Measurements from ENCODE around the gene HECTD4. TPM values are rescaled to one million over a fixed set of nuclear protein-coding genes. Genes with fewer than 3 reads are reported as not detected.
"Not testable (repeated sequence)": the region's sequence is repeated elsewhere in the genome, so short reads cannot be mapped to it uniquely, and the experiment has no call there.

HECTD4 gene
- total RNA-seq, 1 experiment from 2014 or later, result 9.8 TPM

DNA sequence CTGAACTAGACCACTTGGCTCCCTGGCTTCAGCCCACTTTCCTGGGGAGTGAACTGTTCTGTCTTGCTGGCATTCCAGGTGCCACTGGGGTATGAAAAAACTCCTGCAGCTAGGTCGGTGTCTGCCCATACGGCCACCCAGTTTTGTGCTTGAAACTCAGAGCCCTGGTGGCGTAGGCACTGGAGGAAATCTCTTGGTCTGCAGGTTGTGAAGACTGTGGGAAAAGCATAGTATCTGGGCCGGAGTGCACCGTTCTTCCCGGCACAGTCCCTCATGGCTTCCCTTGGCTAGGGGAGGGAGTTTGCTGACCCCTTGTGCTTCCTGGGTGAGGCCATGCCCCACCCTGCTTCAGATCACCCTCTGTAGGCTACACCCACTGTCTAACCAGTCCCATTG lies 223.1 kb downstream of the HECTD4 start:
- Histone ChIP-seq H3K4me3 (no peak overlapping the region), H3K4me1 (replicated peaks) (peaks cover 11% of the 10 kb centered on the region), H3K27me3 (replicated peaks) (no peaks in the 10 kb centered on the region), H3K36me3 (peaks cover 41% of the 10 kb centered on the region), H3K9me3 (replicated peaks) (no peaks in the 10 kb centered on the region), H3K27ac (no peak overlapping the region)
- DNase-seq (ENCODE audit: low read depth in 1 of 2, low spot score in 2 of 2), result no peak

DNA sequence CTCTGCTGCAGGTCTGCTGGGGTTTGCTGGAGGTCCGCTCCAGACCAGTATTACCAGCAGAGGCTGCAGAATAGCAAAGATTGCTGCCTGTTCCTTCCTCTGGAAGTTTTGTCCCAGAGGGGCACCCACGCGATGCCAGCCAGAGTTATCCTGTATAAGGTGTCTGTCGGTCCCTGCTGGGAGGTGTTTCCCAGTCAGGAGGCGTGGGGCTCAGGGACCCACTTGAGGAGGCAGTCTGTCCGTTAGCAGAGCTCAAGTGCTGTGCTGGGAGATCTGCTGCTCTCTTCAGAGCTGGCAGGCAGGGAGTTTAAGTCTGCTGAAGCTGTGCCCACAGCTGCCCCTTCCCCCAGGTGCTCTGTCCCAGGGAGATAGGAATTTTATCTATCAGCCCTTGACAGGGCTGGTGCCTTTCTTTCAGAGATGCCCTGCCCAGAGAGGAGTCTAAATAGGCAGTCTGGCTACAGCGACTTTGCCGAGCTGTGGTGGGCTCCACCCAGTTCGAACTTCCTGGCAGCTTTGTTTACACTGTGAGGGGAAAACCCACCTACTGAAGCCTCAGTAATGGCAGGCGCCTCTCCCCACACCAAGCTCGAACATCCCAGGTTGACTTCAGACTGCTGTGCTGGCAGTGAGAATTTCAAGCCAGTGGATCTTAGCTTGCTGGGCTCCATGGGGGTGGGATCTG lies 223.6 kb downstream of the HECTD4 start:
- peaks cover 46% of the 10 kb centered on the region for H3K36me3 ChIP-seq
- H3K27me3 ChIP-seq (replicated peaks); DNase-seq (ENCODE audit: low read depth in 1 of 2, low spot score in 2 of 2); H3K27ac ChIP-seq; H3K9me3 ChIP-seq (replicated peaks); H3K4me3 ChIP-seq: not testable (repeated sequence)
- peaks cover 14% of the 10 kb centered on the region for H3K4me1 ChIP-seq (replicated peaks)

DNA sequence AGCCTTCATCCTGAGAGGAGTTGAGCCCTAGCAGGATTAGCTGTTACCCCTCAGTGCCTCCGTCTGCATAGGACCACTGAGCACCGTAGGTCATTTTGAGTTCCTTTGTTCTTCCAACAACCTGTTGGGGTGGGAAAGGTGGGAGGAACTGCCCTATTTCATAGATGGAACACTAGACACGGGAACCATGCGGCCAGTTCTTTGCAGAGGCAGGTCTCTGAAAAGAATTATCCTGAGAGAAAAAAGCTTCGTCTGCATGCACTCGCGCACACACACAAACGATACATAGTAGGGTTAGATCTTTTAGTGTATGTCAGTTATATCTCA lies 228.4 kb downstream of the HECTD4 start:
- Histone ChIP-seq H3K4me3 (no peak overlapping the region), H3K4me1 (replicated peaks) (peaks cover 14% of the 10 kb centered on the region), H3K9me3 (replicated peaks) (no peaks in the 10 kb centered on the region), H3K36me3 (peaks cover 68% of the 10 kb centered on the region), H3K27ac (no peak overlapping the region), H3K27me3 (replicated peaks) (no peaks in the 10 kb centered on the region)
- no peak for DNase-seq (ENCODE audit: low read depth in 1 of 2, low spot score in 2 of 2)

DNA sequence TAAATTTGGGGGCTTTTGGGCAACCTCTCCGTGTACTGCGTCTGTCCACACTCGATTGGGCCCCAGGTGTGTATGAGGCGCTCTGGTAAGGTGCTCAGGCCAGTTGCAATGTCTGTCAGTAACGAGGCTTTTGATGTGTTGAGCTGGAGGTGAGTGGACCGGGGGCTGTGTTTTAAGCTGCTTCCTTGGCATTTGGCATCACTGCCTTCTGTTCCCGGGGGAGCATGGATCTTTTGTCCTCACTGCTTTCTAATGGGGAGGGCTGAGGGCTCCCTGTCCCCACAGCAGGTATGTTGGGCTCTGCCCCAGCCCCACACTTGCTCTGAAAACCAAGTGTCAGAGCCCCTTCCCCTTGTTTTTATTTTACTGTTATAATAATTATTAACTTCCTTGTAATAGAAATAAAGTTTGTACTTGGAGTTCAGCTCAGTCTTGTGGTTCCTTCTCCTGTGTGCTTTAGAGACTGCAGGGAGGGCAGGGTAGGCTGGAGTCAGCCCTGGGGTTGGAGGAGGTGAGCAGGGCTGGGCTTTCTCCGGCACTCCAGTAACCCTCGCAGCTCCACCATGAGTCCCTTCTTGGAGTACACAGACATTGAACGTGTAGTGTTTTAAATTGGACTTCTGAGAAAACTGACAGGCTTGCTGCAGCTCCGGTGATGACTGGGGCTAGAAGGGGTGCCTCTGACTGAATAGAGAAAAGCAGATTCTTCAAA lies 228.9 kb downstream of the HECTD4 start:
- Histone ChIP-seq H3K27ac (no peak overlapping the region), H3K4me3 (no peak overlapping the region), H3K9me3 (replicated peaks) (no peaks in the 10 kb centered on the region), H3K4me1 (replicated peaks) (peaks cover 17% of the 10 kb centered on the region), H3K36me3 (peaks cover 68% of the 10 kb centered on the region), H3K27me3 (replicated peaks) (no peaks in the 10 kb centered on the region)
- no peak for DNase-seq (ENCODE audit: low read depth in 1 of 2, low spot score in 2 of 2)

DNA sequence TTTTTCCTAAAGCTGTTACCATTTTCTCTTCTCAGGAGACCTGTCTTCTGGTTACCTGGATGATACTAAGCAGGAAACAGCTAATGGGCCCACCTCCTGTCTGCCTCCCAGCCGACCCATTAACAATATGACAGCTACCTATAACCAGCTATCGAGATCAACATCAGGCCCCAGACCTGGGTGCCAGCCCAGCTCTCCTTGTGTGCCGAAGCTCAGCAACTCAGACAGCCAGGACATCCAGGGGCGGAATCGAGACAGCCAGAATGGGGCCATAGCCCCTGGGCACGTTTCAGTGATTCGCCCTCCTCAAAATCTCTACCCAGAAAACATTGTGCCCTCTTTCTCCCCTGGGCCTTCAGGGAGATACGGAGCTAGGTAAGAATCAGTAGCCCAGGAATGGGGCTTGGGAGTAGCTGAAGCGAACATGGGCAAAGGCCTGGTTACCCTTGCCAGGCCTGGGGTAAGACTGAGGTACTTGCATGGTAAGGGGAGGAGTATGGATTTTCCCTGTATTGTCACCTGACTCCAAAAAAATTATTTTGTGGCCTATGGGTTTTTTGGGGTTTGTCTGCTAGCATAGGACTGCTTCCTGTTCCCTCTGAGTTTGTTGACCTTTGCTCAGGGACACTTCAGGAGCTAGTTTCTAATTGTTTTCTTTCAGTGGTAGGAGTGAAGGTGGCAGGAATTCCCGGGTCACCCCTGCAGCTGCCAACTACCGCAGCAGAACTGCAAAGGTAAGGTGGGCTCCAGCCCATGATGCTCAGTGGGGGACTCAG lies 230.3 kb downstream of the HECTD4 start:
- Histone ChIP-seq H3K27me3 (replicated peaks) (no peaks in the 10 kb centered on the region), H3K4me1 (replicated peaks) (peaks cover 25% of the 10 kb centered on the region), H3K4me3 (no peak overlapping the region), H3K36me3 (peaks cover 67% of the 10 kb centered on the region), H3K27ac (no peak overlapping the region), H3K9me3 (replicated peaks) (no peaks in the 10 kb centered on the region)
- DNase-seq (ENCODE audit: low read depth in 1 of 2, low spot score in 2 of 2), result no peak

DNA sequence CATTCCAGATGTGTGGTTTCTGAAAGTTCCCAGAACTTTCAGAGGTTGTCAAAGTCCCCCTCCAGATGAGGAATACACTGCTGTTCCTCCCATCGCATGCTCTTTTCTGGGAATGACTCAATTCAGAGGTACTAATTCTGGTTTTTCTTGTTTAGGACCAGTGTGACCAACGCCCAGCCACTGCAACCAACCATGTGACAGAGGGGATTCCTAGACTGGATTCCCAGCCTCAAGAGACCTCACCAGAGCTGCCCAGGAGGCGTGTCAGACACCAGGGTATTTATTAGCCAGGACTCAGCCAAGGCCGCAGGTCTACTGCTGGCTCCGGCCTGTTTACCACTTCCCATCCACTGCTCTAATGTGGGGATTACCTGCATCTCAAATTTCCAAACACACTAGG lies 232.6 kb downstream of the HECTD4 start:
- Histone ChIP-seq H3K9me3 (replicated peaks) (no peaks in the 10 kb centered on the region), H3K36me3 (peaks cover 83% of the 10 kb centered on the region), H3K27me3 (replicated peaks) (no peaks in the 10 kb centered on the region), H3K27ac (no peak overlapping the region), H3K4me3 (no peak overlapping the region), H3K4me1 (replicated peaks) (peaks cover 18% of the 10 kb centered on the region)
- DNase-seq (ENCODE audit: low read depth in 1 of 2, low spot score in 2 of 2), result peak in 1 of 2 experiments; percentile 25

DNA sequence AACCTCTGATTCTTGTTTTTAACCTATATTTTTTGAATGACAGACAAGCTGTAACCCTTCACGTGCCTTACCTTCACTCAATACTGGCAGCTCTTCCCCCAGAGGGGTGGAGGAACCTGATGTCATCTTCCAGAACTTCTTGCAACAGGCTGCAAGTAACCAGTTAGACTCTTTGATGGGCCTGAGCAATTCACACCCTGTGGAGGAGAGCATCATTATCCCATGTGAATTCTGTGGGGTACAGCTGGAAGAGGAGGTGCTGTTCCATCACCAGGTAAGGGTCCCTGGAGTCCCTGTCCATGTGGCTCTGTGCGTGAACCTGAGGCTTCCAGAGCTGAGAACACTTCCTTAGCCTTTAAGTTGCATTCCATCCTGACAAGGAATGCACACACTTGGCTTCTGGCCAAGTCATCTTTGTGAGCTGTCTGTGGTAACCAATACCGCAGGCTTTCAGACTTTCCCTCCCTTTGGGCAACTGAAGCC lies 234.2 kb downstream of the HECTD4 start:
- peaks cover 84% of the 10 kb centered on the region for H3K36me3 ChIP-seq
- H3K27ac ChIP-seq, result peak overlapping the region; percentile 79
- no peaks in the 10 kb centered on the region for H3K9me3 ChIP-seq (replicated peaks)
- H3K4me1 ChIP-seq (replicated peaks), result peaks cover 11% of the 10 kb centered on the region
- H3K4me3 ChIP-seq, result no peak overlapping the region
- DNase-seq (ENCODE audit: low read depth in 1 of 2, low spot score in 2 of 2), result peak; percentile 68 to 79
- no peaks in the 10 kb centered on the region for H3K27me3 ChIP-seq (replicated peaks)

DNA sequence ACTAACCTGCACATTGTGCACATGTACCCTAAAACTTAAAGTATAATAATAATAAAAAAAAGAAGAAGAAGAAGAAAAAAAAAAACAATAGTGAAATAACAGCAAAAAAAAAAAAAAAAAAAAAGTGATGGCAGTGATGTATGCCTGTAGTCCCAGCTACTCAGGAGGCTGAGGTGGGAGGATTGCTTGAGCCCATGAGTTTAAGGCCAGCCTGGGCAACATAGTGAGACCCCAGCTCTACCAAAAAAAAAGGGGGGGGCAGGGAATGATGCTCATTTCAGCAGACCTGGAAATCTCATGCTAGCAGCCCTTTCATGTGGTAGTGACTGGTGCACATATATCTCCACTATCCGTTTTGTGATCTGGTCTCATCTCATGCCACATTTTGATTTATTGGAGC lies 236.1 kb downstream of the HECTD4 start:
- Histone ChIP-seq H3K4me3 (no peak overlapping the region), H3K4me1 (replicated peaks) (peaks cover 11% of the 10 kb centered on the region), H3K27ac (no peak overlapping the region), H3K9me3 (replicated peaks) (no peaks in the 10 kb centered on the region), H3K27me3 (replicated peaks) (no peaks in the 10 kb centered on the region), H3K36me3 (peaks cover 83% of the 10 kb centered on the region)
- peak in 1 of 2 experiments; percentile 2 for DNase-seq (ENCODE audit: low read depth in 1 of 2, low spot score in 2 of 2)

DNA sequence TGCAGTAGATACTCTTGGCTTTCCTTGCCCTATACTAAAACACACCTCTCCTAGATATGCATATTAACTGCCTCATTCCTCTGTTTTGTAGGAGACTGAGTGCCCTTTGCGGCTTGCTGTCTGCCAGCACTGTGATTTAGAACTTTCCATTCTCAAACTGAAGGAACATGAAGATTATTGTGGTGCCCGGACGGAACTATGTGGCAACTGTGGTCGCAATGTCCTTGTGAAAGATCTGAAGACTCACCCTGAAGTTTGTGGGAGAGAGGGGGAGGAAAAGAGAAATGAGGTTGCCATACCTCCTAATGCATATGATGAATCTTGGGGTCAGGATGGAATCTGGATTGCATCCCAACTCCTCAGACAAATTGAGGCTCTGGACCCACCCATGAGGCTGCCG lies 241.5 kb downstream of the HECTD4 start:
- Histone ChIP-seq H3K27ac (no peak overlapping the region), H3K27me3 (replicated peaks) (no peaks in the 10 kb centered on the region), H3K4me1 (replicated peaks) (no peaks in the 10 kb centered on the region), H3K36me3 (peaks cover 85% of the 10 kb centered on the region), H3K4me3 (no peak overlapping the region), H3K9me3 (replicated peaks) (no peaks in the 10 kb centered on the region)
- no peak for DNase-seq (ENCODE audit: low read depth in 1 of 2, low spot score in 2 of 2)

DNA sequence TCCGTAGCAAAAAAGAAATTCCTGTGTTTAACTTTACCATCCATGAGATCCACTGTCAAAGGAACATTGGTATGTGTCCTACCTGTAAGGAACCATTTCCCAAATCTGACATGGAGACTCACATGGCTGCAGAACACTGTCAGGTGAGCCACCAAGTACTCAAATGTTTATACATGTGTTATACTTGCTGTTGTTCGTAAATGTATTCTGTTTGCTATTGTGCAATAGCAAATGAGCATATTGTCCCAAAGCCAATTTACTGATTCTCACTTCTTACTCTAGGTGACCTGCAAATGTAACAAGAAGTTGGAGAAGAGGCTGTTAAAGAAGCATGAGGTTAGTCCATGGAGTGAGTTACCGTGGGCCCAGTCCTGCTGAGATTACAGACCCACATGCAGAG lies 247.5 kb downstream of the HECTD4 start:
- DNase-seq (ENCODE audit: low read depth in 1 of 2, low spot score in 2 of 2), result no peak
- Histone ChIP-seq H3K4me1 (replicated peaks) (peaks cover 17% of the 10 kb centered on the region), H3K27me3 (replicated peaks) (no peaks in the 10 kb centered on the region), H3K36me3 (peaks cover 75% of the 10 kb centered on the region), H3K27ac (no peak overlapping the region), H3K4me3 (no peak overlapping the region), H3K9me3 (replicated peaks) (no peaks in the 10 kb centered on the region)

DNA sequence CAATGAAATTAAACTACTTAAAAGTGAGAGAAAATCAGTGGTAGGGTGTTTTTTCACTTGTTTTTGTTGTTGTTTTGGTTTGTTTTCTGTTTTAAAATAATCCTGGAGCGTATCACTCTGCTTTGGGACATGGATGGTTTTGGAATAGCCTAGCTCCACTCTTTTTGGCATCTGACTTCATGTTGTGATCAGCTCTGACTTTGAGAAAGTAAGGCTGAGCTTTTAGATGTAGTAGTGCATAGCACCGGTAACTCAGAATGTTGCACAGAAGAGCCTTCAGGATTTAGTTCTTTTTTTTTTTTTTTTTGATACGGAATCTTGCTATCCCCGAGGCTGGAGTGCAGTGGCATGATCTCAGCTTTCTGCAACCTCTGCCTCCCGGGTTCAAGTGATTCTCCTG lies 248.8 kb downstream of the HECTD4 start:
- peaks cover 66% of the 10 kb centered on the region for H3K36me3 ChIP-seq
- H3K4me1 ChIP-seq (replicated peaks), result peaks cover 25% of the 10 kb centered on the region
- H3K9me3 ChIP-seq (replicated peaks), result no peaks in the 10 kb centered on the region
- DNase-seq (ENCODE audit: low read depth in 1 of 2, low spot score in 2 of 2), result no peak
- H3K27me3 ChIP-seq (replicated peaks), result no peaks in the 10 kb centered on the region
- no peak overlapping the region for H3K27ac ChIP-seq
- no peak overlapping the region for H3K4me3 ChIP-seq

DNA sequence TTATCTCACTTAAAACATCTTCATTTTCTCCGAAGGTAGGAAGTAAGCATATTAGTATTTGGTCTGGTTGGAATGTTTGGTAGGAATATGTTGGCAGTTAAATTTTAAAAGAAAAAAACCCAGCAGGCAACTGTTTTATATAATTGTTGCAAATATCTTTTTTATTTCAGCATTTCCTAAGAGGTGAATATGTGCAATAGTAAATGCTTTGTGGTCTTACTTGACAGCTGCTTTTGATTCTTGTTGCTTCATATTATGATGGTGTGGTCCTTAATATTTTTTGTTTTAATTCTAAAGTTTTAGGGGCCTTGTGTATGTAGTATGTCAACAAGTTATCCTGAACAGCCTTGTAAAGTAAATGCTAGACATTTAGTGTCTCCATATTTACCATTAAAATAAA lies 250.5 kb downstream of the HECTD4 start:
- H3K4me1 ChIP-seq (replicated peaks), result peaks cover 37% of the 10 kb centered on the region
- no peak overlapping the region for H3K4me3 ChIP-seq
- DNase-seq (ENCODE audit: low read depth in 1 of 2, low spot score in 2 of 2), result no peak
- H3K27ac ChIP-seq, result no peak overlapping the region
- peaks cover 51% of the 10 kb centered on the region for H3K36me3 ChIP-seq
- H3K27me3 ChIP-seq (replicated peaks), result no peaks in the 10 kb centered on the region
- H3K9me3 ChIP-seq (replicated peaks), result no peaks in the 10 kb centered on the region

DNA sequence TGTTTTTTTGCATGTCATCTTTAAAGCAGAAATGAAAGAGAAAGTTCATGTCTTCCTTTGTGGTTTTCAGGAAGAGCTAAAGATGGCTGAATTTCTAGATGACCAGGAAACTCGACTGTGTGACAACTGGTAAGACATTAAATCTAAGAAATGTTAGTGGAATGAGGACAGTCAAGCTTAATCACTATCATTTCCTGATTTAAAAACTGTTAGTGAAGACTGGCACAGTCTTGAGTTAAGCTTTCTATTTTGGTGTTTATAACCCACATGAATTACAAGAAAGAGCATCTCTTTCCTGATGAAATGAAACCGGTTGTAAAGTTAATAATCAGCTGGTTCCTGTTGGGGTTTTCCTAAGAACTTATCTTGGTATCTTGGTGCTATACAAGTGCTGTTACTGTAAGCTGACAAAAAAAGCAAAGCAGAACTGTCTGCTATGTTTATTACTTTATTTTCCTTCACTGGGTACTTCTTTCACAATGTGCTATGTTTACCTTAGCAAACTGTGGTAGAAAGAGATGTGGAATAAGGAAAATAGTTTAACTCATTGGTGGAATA lies 251.7 kb downstream of the HECTD4 start:
- H3K4me3 ChIP-seq, result peak overlapping the region; percentile 5
- peaks cover 43% of the 10 kb centered on the region for H3K36me3 ChIP-seq
- peak in 1 of 2 experiments; percentile 58 for DNase-seq (ENCODE audit: low read depth in 1 of 2, low spot score in 2 of 2)
- H3K9me3 ChIP-seq (replicated peaks), result no peaks in the 10 kb centered on the region
- H3K27ac ChIP-seq, result peak overlapping the region; percentile 66
- peaks cover 42% of the 10 kb centered on the region for H3K4me1 ChIP-seq (replicated peaks)
- H3K27me3 ChIP-seq (replicated peaks), result no peaks in the 10 kb centered on the region

DNA sequence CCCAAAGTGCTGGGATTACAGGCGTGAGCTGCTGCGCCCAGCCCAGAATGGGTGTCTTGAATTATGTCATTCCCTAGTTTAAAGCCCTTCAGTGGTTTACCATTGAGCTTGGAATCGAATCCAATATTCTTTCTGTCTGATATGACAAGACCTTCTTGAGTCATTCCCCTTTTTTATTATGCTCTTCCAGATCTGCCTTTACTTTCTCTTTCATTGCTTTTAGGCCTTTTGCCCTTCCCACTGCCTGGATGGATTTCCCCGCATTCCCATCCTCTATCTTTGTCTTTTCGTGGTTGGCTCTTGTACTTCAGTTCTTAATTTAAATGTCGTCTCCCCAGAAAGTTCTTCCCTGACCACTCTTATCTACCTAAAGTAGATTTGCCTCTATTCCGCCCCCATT lies 255.3 kb downstream of the HECTD4 start:
- Histone ChIP-seq H3K9me3 (replicated peaks) (no peaks in the 10 kb centered on the region), H3K4me3 (peak overlapping the region; percentile 75; the same call in 1 of the 2 replicates)
- no peak for DNase-seq (ENCODE audit: low read depth in 1 of 2, low spot score in 2 of 2)

More for the DNA sequence above, 255.3 kb downstream of the HECTD4 start:
- H3K27me3 ChIP-seq (replicated peaks), result no peaks in the 10 kb centered on the region
- H3K36me3 ChIP-seq, result peaks cover 15% of the 10 kb centered on the region
- H3K27ac ChIP-seq, result no peak overlapping the region
- peaks cover 61% of the 10 kb centered on the region for H3K4me1 ChIP-seq (replicated peaks)
